ENCODE results near the gene LRRC39.

The LRRC39 gene

DNA sequence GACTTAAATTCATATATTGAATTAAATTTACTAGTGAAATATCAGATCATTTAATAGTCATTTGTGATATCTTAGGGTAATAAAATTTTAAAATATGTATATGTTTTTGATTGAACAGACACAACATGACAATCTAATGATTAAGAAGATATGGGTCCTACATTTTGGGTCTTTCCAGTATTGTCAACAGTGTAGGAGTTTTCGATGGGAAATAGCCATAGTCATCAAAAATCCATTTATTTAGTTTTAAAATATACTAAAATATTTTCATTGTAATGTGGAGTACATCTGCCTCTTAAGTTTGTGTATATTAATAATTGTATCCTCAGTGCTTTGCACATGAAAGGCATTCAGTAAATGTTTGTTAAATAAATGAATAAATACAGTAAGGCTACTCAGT, 31.1 kb downstream of the LRRC39 start:
- DNase-seq (ENCODE audit: low spot score): no peak

GRCh38 chr1:100145116-100145515, 32.9 kb downstream of the LRRC39 start:
- DNase-seq (ENCODE audit: low spot score): no peak

DNA sequence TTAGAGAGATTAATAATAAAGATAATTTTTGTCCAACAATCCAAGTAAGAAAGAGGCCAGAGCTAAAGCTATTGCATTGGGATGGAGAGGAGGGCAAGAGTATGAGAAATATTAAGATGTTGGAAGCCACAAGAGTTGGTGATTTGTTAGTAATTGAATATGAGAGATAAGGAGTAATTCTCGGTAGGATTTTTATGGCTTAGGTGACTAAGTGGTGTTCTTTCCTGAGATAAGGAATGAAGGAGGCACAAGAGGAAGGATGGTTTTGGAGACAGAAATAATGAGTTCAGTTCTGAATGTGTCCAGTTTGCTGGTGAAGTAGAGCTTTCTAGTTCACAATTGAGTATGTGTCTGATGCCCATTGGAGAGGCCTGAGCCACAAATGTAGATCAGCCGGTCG, 35.7 kb downstream of the LRRC39 start:
- DNase-seq (ENCODE audit: low spot score): no peak

DNA sequence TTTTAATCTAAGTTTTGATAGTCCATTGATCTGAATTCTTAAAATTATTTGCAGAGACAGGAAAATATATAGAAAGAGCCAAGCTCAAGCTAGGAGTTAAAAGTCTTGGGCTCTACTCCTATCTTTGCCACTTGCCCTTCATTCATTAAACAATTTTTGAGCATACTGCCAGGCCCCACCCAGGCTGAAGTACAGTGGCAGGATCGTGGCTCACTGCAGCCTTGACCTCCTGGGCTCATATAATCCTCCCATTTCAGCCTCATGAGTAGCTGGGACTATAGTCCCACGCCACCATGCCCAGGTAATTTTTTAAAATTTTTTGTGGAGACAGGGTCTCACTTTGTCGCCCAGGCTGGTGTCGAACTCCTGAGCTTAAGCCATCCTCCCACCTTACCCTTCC, 36.9 kb downstream of the LRRC39 start:
- no peak for DNase-seq (ENCODE audit: low spot score)

DNA sequence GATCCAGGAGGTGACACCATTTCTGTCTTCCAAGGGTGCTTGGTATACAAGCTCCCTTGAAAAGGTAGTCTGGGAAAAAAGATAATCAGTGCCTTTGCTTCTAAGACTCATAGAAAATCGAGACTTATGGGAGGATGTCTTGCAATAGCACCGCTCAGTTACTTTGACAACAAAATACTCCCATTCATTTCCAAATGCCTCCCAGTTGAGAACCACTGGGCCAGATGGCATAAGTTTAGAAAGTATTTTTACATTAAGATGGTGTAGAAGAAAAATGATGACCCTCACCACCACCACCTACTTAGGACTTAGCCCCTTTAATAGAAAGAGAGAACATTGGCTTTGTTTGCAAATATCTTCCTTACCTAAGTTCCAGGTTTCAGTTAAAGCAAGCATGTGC, 40.5 kb downstream of the LRRC39 start:
- no peak for DNase-seq (ENCODE audit: low spot score)

DNA sequence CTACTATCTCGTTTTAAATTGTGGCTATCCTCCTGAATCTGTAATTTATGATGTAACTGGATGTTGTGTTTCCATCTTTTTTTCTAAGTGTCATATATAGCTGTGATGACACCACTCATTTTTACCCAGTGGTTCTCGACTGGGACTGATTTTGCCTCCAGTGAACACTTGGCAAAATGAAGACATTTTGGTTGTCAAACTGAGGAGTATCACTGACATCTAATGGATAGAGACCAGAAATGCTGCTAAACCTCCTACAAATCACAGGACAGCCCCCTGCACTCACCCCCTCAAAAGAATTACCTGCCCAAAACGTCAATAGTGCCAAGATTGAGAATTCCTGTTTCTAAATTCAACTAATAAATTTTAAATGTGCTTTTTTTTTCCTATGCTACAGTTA, 43.2 kb downstream of the LRRC39 start:
- peak; percentile 10 for DNase-seq (ENCODE audit: low spot score)

DNA sequence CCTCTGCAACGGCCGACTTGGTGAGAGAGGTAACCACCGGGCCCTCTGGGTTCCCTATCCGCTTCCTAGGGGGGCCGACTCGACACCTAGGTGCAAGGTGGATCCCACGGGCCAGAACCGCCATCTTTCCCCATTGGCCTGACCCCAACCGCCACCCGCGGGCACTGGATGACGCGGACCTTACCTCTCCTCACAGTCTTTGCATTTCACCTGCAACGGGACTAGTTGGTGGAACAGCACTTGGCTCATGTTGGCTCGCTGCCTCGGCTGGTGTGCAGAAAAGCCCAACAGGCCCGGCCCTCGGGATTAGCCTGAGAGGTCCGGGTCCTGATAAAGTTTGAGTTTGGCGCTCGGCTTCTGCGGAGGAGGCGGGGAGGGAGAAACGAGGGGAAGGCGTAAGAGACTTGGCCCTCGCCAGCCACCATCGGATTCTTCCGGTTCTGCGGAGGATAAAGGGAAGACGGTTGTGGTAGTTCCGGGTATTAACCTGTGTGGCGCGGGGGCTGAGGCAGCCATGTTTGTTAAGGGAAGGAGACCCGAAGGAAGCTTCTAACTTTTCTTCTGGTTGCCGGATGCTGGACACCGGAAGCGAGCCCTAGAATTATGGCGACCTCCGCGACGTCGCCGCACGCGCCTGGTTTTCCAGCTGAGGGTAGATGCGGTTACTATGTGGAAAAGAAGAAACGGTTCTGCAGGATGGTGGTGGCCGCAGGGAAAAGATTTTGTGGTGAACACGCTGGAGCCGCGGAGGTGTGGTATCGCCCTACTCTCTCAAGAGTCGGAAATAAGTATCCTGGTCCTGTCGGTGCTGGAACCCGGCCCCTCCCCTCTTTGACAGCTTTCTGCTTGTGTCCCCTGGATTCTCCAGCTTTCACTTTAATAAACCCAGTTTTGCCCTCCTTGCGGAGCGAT, 45.2 kb downstream of the LRRC39 start, which contains the start of the genes SASS6 and TRMT13:
Gene SASS6 (minus strand): TSS at position 365 of the 912 bp plus-strand sequence. CDS start 116 bp downstream, at position 249.
Gene TRMT13 (plus strand): TSS at position 598 of the 912 bp plus-strand sequence. CDS start 6 bp downstream, at position 604.
- peak; percentile 89 for DNase-seq (ENCODE audit: low spot score)

DNA sequence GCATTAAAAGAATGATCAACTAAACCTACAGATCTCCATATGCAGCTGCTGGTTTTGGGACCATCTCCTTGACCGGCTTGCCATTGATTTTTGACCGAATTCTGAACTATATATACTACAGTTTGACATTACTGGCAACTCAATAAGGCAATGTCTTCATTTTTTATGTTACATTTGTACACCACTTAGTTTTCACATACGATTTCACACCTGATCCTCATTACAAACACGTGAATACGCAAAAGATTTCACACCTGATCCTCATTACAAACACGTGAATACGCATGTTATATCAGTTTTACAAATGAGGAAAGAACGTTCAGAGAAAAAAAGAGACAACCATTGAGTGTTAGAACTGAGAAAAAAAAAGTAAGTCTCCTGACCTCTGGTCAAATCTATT, 46.4 kb downstream of the LRRC39 start:
- no peak for DNase-seq (ENCODE audit: low spot score)

DNA sequence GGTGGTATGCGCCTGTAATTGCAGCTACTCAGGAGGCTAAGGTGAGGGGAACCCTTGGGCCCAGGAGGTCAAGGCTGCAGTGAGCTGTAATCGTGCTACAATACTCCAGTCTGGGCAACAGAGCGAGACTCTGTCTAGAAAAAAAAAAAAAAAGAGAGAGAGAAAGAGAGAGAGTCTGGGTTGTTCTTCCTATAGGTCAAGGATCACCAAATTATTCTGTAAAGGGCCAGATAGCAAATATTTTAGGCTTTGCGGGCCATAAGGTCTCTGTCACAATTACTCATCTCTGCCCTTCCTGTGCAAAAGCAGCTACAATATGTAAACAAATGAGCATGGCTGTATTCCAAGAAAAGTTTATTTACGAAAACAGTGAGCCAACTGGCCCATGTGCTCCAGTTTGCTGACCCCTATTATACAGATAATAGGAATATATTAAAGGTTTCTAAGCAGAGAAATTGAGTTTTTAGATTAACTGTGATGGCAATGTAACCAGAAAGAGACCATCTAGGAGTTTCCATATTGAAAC, 47.4 kb downstream of the LRRC39 start:
- no peak for DNase-seq (ENCODE audit: low spot score)

- DNase-seq (ENCODE audit: low spot score): no peak
These were observed 50.8 kb downstream of the LRRC39 start for GRCh38 chr1:100127226-100127625.

DNA sequence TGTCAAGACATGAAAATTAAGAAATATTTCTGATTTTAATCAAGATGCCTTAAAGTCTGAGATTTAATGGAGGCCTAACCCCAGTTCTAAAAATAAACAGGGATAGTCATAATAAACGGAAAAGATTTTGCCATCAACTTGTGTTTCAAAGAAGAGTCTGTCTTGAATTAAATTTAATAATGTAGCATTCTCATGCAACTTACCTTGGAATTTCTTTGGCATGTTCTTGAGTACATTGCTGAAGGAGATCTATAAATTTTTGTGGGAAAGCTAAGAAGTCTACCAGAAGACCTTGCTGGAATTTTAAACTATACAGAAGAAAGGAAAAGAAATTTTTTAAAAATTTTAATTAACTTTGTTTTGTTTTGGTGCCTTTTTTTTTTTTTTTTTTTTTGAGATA, 55.9 kb downstream of the LRRC39 start:
- DNase-seq (ENCODE audit: low spot score): no peak

GRCh38 chr1:100115524-100115923, 62.5 kb downstream of the LRRC39 start:
- no peak for DNase-seq (ENCODE audit: low spot score)

DNA sequence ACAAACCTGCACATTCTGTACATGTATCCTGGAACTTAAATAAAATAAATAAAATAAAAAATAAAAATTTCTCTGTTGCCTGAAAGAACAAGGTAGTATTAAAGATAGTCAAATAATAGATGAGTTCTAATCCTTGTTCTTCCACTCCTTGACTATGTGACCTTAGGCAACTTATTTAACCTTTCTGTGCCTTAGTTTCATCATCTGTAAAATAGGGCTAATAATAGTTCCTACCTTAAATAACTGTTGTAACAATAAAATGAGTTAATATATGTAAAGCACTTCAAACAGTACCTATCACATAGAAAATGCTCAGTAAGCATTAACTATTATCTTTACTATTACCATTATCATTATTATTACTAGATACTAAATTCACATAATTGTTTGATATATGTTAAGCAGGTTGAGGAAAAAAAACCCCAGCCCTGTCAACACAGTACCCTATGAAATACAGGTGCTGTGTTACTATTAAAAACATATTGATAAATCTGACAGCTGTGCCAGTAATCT, 68.4 kb downstream of the LRRC39 start:
- no peak for DNase-seq (ENCODE audit: low spot score)

DNA sequence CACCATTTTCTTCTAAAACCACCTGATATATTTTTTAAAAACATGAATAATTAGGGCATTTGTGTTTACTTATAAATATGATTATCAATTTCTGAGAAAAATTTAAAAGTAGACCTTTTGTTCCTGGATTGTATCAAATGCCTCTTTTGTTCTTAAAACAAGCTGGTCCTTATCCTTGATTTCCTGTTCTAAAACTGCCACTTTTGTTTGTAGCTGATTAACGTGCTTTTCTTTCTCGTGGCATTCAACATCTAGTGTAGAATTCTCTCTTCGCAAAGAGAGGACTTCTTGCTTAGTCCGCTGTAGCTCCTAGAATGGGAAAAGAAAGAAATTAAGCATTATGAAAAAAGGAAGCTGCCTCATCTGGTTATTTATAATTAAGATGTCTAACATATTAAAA, 70.4 kb downstream of the LRRC39 start:
- no peak for DNase-seq (ENCODE audit: low spot score)

GRCh38 chr1:100101564-100101963, 76.5 kb downstream of the LRRC39 start:
- no peak for DNase-seq (ENCODE audit: low spot score)

DNA sequence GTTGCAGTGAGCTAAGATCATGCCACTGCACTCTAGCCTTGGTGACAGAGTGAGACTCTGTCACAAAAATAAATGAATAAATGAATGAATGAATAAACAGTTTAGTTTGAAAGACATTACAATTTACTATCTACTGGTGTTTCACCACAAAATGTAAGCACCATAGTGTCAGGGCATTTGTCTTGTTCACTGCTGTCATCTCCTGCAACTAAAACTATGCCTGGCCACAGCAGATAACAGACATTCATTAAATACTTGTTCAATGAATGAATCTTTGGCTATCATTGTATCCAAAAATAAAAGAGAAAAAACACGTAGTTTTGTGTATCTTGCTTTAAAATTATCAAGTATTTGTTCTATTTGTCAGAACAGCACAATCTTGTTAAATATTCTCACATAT, 77.9 kb downstream of the LRRC39 start:
- no peak for DNase-seq (ENCODE audit: low spot score)

All from D341Med (cell line).